SU-DHL-6 (cell line): Measurements from ENCODE around the gene JAK3.

Experiments used
- CTCF ChIP-seq: fragments of 200-600 bp; sonication (generic); IDR thresholded peaks from one replicate; pipeline ENCODE4 v1.5.1; 2017; ENCODE audit warnings: antibody characterized with exemption, mild to moderate bottlenecking, low read length, moderate library complexity; ENCODE audit not compliant: insufficient read depth, poor library complexity, severe bottlenecking
- EZH2phosphoT487 ChIP-seq: fragments of 200-600 bp; sonication (generic), shearing (Covaris generic); conservative IDR thresholded peaks from 2 replicates; pipeline ENCODE4 v1.6.1; 2018; ENCODE audit warnings: mild to moderate bottlenecking, antibody characterized with exemption, low read length, moderate library complexity, mixed read lengths

DNA sequence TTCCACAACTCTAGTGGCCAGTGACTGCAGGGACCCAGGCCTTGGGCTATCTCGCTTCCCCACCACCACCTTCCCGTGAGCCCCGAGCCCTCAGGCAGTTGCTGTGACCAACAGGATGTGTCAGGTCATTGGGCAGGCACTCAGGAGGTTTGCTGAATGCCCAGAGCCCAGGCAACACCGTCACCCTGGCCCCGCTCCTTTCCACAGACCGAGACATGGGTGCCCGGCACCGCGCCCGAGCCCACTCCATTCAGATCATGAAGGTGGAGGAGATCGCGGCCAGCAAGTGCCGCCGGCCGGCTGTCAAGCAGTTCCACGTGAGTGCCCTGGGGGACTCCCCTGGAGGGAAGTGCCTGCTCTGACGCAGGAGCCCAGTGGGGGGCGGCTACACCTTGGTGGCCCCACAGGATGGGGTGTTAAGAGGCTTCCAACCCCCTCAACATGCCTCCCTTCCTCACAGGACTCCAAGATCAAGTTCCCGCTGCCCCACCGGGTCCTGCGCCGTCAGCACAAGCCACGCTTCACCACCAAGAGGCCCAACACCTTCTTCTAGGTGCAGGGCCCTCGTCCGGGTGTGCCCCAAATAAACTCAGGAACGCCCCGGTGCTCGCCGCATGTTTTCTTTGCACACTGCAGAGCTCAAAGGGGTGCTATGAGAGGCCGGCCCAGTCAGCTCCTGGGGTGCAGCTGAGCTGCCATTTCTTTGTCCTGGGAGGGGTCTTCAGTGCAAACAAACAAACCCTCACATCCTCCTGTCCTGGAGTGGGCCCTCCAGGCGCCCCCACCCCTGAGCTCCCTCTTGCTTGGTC lies 15.1 kb upstream of the JAK3 start:
- no peak for TF ChIP-seq CTCF
- TF ChIP-seq EZH2phosphoT487, result no peak
